IMR-90 (cell line): ENCODE data around the gene DPYD. TPM values are rescaled to one million over a fixed set of nuclear protein-coding genes. Genes with fewer than 3 reads are reported as not detected.

Experiments used
- ATAC-seq: fragments of 200-7000 bp; cut with Tn5 transposase; 2 replicates; pipeline ENCODE4 v1.9.1; 2020; ENCODE audit warnings: low read depth, mild to moderate bottlenecking, moderate library complexity
- BruUV-seq: library from RNA; stranded (reverse); fragments of 400-500 nt; replicated peaks from 2 replicates; lab custom pipeline; 2021; lab: Mats Ljungman, UMichigan
- CTCF ChIA-PET: fragments of 300-600 bp; formaldehyde crosslinking; extraction: SDS; loops from one replicate; lab custom pipeline; 2021; ENCODE audit warnings: antibody characterized with exemption; lab: Yijun Ruan, JAX
- POLR2A ChIA-PET: fragments of 300-600 bp; sonication (Branson Sonifier 250); formaldehyde crosslinking; loops from one replicate; lab custom pipeline; 2022; ENCODE audit warnings: antibody characterized with exemption; ENCODE audit not compliant: unreplicated experiment; lab: Charles Lee
- DNase-seq: peaks from one replicate; pipeline ENCODE4 v3.0.0; 2013
- H2AFZ ChIP-seq: replicated peaks from 2 replicates; pipeline ENCODE3; 2013; ENCODE audit warnings: low read length, mild to moderate bottlenecking; ENCODE audit not compliant: poor library complexity
- H2AK5ac ChIP-seq: 2 replicates; pipeline ENCODE4 v1.6.1; 2013; ENCODE audit warnings: low read depth, low read length, inconsistent platforms
- H2AK9ac ChIP-seq: replicated peaks from 2 replicates; pipeline ENCODE3; 2013; ENCODE audit warnings: mild to moderate bottlenecking, low read depth, low read length, moderate library complexity; ENCODE audit not compliant: poor library complexity
- H2BK120ac ChIP-seq: 2 replicates; pipeline ENCODE4 v1.6.1; 2013; ENCODE audit warnings: low read depth, low read length, inconsistent platforms
- H2BK15ac ChIP-seq: 3 replicates; pipeline ENCODE4 v1.6.1; 2013; ENCODE audit warnings: low read depth, low read length, inconsistent platforms
- H2BK20ac ChIP-seq: 2 replicates; pipeline ENCODE4 v1.6.1; 2013; ENCODE audit warnings: low read depth, mild to moderate bottlenecking, inconsistent platforms, low read length, moderate library complexity
- H2BK5ac ChIP-seq: 2 replicates; pipeline ENCODE4 v1.6.1; 2013; ENCODE audit warnings: mild to moderate bottlenecking, low read depth, low read length, inconsistent platforms; ENCODE audit not compliant: poor library complexity, severe bottlenecking
- H3K14ac ChIP-seq: replicated peaks from 2 replicates; pipeline ENCODE4 v1.6.1; 2013; ENCODE audit warnings: low read depth, low read length, inconsistent platforms
- H3K18ac ChIP-seq: 2 replicates; pipeline ENCODE4 v1.6.1; 2013; ENCODE audit warnings: low read depth, low read length, control low read depth
- H3K23ac ChIP-seq: 2 replicates; pipeline ENCODE4 v1.6.1; 2013; ENCODE audit warnings: low read depth, low read length, inconsistent platforms
- H3K27ac ChIP-seq: 2 replicates; pipeline ENCODE4 v1.5.1; 2013; ENCODE audit warnings: mild to moderate bottlenecking, control low read depth, low read length; ENCODE audit not compliant: insufficient read depth
- H3K27me3 ChIP-seq: 2 replicates; pipeline ENCODE4 v1.6.1; 2013; ENCODE audit warnings: low read length; ENCODE audit not compliant: control insufficient read depth, insufficient read depth
- H3K36me3 ChIP-seq: 2 replicates; pipeline ENCODE4 v1.6.1; 2013; ENCODE audit warnings: low read length, mixed read lengths; ENCODE audit not compliant: control insufficient read depth, insufficient read depth
- H3K4ac ChIP-seq: 2 replicates; pipeline ENCODE4 v1.6.1; 2013; ENCODE audit warnings: low read depth, low read length, inconsistent platforms
- H3K4me1 ChIP-seq: 2 replicates; pipeline ENCODE4 v1.6.1; 2013; ENCODE audit warnings: low read length, mixed read lengths; ENCODE audit not compliant: control insufficient read depth, insufficient read depth
- H3K4me2 ChIP-seq: 2 replicates; pipeline ENCODE4 v1.6.1; 2013; ENCODE audit warnings: low read depth, mild to moderate bottlenecking, control low read depth, low read length, moderate library complexity
- H3K4me3 ChIP-seq: 2 replicates; pipeline ENCODE4 v1.5.1; 2013; ENCODE audit warnings: low read depth, mild to moderate bottlenecking, control low read depth, low read length, moderate library complexity; ENCODE audit not compliant: insufficient read depth
- H3K56ac ChIP-seq: 2 replicates; pipeline ENCODE4 v1.6.1; 2013; ENCODE audit warnings: low read length, inconsistent platforms; ENCODE audit not compliant: insufficient read depth; ENCODE audit errors: extremely low read depth
- H3K79me1 ChIP-seq, 2 experiments: 2 replicates each; pipeline ENCODE4 v1.6.1; 2013; ENCODE audit warnings: low read length in 2 of 2, inconsistent platforms in 1 of 2, low read depth in 1 of 2
- H3K9ac ChIP-seq: 2 replicates; pipeline ENCODE4 v1.6.1; 2013; ENCODE audit warnings: low read depth, low read length, control low read depth
- H3K9me1 ChIP-seq: 2 replicates; pipeline ENCODE4 v1.6.1; 2013; ENCODE audit warnings: low read length, inconsistent platforms; ENCODE audit not compliant: insufficient read depth
- H3K9me3 ChIP-seq: 2 replicates; pipeline ENCODE4 v1.6.1; 2013; ENCODE audit warnings: low read length; ENCODE audit not compliant: control insufficient read depth, insufficient read depth
- H4K20me1 ChIP-seq: 2 replicates; pipeline ENCODE4 v1.6.1; 2013; ENCODE audit warnings: low read length, inconsistent platforms; ENCODE audit not compliant: insufficient read depth
- H4K5ac ChIP-seq: 2 replicates; pipeline ENCODE4 v1.6.1; 2013; ENCODE audit warnings: mild to moderate bottlenecking, low read depth, low read length, control low read depth
- H4K8ac ChIP-seq, 2 experiments: 2 replicates each; pipeline ENCODE4 v1.6.1; 2013; ENCODE audit warnings: low read depth in 2 of 2, low read length in 2 of 2, control low read depth in 1 of 2, inconsistent platforms in 1 of 2
- H4K91ac ChIP-seq: 2 replicates; pipeline ENCODE4 v1.6.1; 2013; ENCODE audit warnings: low read depth, low read length, inconsistent platforms; ENCODE audit not compliant: insufficient read depth
- BHLHE40 ChIP-seq: fragments of 150-350 bp; IDR thresholded peaks from 2 replicates; pipeline ENCODE4 v1.6.1; 2016; ENCODE audit warnings: mild to moderate bottlenecking, low read depth, low read length
- CHD1 ChIP-seq: IDR thresholded peaks from 2 replicates; pipeline ENCODE4 v1.6.1; 2012; ENCODE audit warnings: low read depth, low read length, improper control_type of control experiment
- MXI1 ChIP-seq: IDR thresholded peaks from 2 replicates; pipeline ENCODE4 v1.6.1; 2012; ENCODE audit warnings: low read depth, mild to moderate bottlenecking, low read length, moderate library complexity, borderline replicate concordance
- NFE2L2 ChIP-seq: fragments of 150-350 bp; IDR thresholded peaks from 2 replicates; pipeline ENCODE4 v1.6.1; 2016; ENCODE audit warnings: low read depth, mild to moderate bottlenecking, low read length
- POLR2A ChIP-seq: IDR thresholded peaks from 2 replicates; pipeline ENCODE4 v1.6.1; 2012; ENCODE audit warnings: mild to moderate bottlenecking, low read depth, low read length
- RFX5 ChIP-seq: IDR thresholded peaks from 2 replicates; pipeline ENCODE4 v1.8.0; 2012; ENCODE audit warnings: low read depth, mild to moderate bottlenecking, low read length, moderate library complexity
- WGBS, 2 experiments: methylation state at CpG; one replicate each; pipeline versions ENCODE4 v1.1.5 to v1.1.7; 2013; ENCODE audit warnings: missing lambda C conversion rate in 2 of 2; ENCODE audit not compliant: insufficient read length in 1 of 2; ENCODE audit errors: extremely low coverage in 2 of 2; 5-methylcytosine and 5-hydroxymethylcytosine counted together
- dilution Hi-C: fragments of 300-500 bp; cut with HindIII; formaldehyde crosslinking; loops from one replicate; pipeline ENCODE4 v1.14.3; 2018; ENCODE audit warnings: low sequenced_read_pairs; ENCODE audit not compliant: unreplicated experiment
- in situ Hi-C: fragments of 300-500 bp; cut with MboI; formaldehyde crosslinking; loops from 3 replicates; pipeline ENCODE4 v1.14.3; 2019; ENCODE audit warnings: low sequenced_read_pairs, inconsistent platforms, mixed read lengths
- intact Hi-C: fragments of 100-400 bp; cut with micrococcal nuclease; formaldehyde crosslinking; loops from 2 replicates; pipeline ENCODE4 v1.10.0; 2022
- polyA plus RNA-seq, 3 experiments: library from polyadenylated mRNA; depleted of rRNA; stranded (reverse); fragments of >200 nt; gene quantifications; 2 replicates each; pipeline ENCODE4 v1.2.3, GENCODE V29; 2012; ENCODE audit warnings: low replicate concordance in 1 of 3
- total RNA-seq: library from RNA; depleted of rRNA; stranded (reverse); fragments of >200 nt; gene quantifications from 2 replicates; pipeline ENCODE4 v1.2.3, GENCODE V29; 2012

Gene DPYD
- total and polyA plus RNA-seq, 2 of the 4 experiments (the other 2 are of a cell fraction) = 9.3 to 47.3 TPM

DNA sequence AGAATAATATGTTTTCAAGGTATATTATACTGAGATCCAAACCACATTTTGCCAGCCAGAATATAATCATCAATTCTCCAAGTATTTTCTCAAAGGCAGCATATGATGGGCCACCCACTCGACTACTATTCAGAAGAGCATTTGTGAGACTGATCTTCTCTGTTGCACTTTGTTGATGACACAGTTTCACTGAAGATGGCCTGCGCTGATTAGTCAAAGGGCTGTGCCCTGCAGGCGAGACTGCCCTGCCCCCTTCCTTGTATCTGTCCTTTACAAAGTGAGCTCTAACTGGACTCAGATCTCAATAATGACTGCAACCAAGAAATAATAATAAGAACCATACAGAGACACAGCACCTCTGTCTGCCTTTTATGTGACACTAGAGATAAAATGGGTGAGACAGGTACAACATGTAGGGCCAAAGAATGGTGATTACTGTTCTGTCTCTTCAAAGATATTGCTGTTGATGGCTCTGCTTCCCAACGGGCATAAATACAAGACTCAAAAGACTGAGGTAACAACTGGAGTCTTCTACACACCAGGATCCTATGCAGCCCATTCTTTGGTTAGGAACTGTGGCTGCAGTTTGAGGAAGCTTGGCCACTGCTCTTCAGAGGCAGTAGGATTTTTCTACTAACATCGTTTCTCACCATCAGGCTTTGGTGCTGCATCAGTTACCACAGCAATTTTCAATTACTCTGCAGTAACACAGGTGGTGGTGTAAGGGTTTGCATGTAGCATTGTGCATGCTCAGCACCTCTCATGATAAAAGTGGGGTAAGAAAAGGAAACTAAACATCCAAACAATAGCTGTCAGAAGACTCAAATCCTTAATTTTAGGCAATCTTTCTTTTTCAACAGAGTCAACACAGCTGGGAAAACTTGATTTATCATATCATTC is 718.1 kb downstream of the DPYD start:
- WGBS, 2 experiments = 43% methylated on average over 1 of the region's 5 CpGs; no CpG with 5 or more reads in 1 of the 2 experiments
- H3K14ac ChIP-seq = no peak overlapping the region
- ChIA-PET CTCF (no interaction called here), POLR2A (no interaction called here)
- peaks cover 5% of the 10 kb centered on the region; the same call in 1 of the 2 replicates for H3K4me1 ChIP-seq
- H3K9me1 ChIP-seq = no peaks in the 10 kb centered on the region
- no peak overlapping the region for H3K27ac ChIP-seq
- no peak overlapping the region for H2BK15ac ChIP-seq
- H3K36me3 ChIP-seq = no peaks in the 10 kb centered on the region
- no peaks in the 10 kb centered on the region for H3K9me3 ChIP-seq
- no peaks in the 10 kb centered on the region for H4K20me1 ChIP-seq
- no peak overlapping the region for H3K4ac ChIP-seq
- H2BK5ac ChIP-seq = no peak overlapping the region
- in situ Hi-C loops (no loop called here), intact Hi-C loops (loop anchor here (10.0 kb wide), 1 partner anchor 1262 kb away; no protein-coding TSS in a partner anchor), dilution Hi-C loops (no loop called here)
- no peak overlapping the region for H3K9ac ChIP-seq
- H2AFZ ChIP-seq = no peak overlapping the region
- no TSS peak for BruUV-seq
- H4K5ac ChIP-seq = no peak overlapping the region
- no peak overlapping the region for H4K8ac ChIP-seq
- TF ChIP-seq RFX5 (no peak), CHD1 (no peak), BHLHE40 (no peak), POLR2A (no peak), NFE2L2 (no peak), MXI1 (no peak)
- H3K56ac ChIP-seq = no peak overlapping the region
- H2AK5ac ChIP-seq = no peak overlapping the region
- H4K91ac ChIP-seq = no peak overlapping the region
- ATAC-seq = no peak
- H2BK20ac ChIP-seq = no peak overlapping the region
- no peak overlapping the region for H3K4me2 ChIP-seq
- no peak overlapping the region; the same call in 1 of the 2 replicates for H2BK120ac ChIP-seq
- H3K4me3 ChIP-seq = no peak overlapping the region
- peak overlapping the region; percentile 45; the same call in 1 of the 2 replicates for H3K23ac ChIP-seq
- H2AK9ac ChIP-seq = no peak overlapping the region
- no peak for DNase-seq
- no peaks in the 10 kb centered on the region for H3K79me1 ChIP-seq
- no peaks in the 10 kb centered on the region for H3K27me3 ChIP-seq
- H3K18ac ChIP-seq = no peak overlapping the region
